H1 (cell line): Measurements from ENCODE around the gene CD300LG. TPM values are rescaled to one million over a fixed set of nuclear protein-coding genes. Genes with fewer than 3 reads are reported as not detected.

Experiments
- BACH1 ChIP-seq: IDR thresholded peaks from 2 replicates; pipeline ENCODE4 v1.6.1; 2012; ENCODE audit warnings: low read length, improper control_type of control experiment
- CHD2 ChIP-seq: IDR thresholded peaks from 2 replicates; pipeline ENCODE4 v1.6.1; 2012; ENCODE audit warnings: low read length, improper control_type of control experiment
- CHD7 ChIP-seq: fragments of 300-600 bp; sonication (generic); IDR thresholded peaks from 2 replicates; pipeline ENCODE4 v1.7.1; 2012; ENCODE audit warnings: low read length, moderate library complexity, mild to moderate bottlenecking, inconsistent platforms; ENCODE audit not compliant: insufficient replicate concordance
- EZH2 ChIP-seq: fragments of 200-600 bp; sonication (generic); IDR thresholded peaks from 2 replicates; pipeline ENCODE4 v1.7.1; 2012; ENCODE audit warnings: low read depth, mild to moderate bottlenecking, moderate library complexity, low read length, inconsistent platforms; ENCODE audit not compliant: severe bottlenecking
- JUND ChIP-seq: IDR thresholded peaks from 2 replicates; pipeline ENCODE4 v1.6.1; 2011; ENCODE audit warnings: mild to moderate bottlenecking, improper control_type of control experiment, low read length
- NANOG ChIP-seq: IDR thresholded peaks from 2 replicates; pipeline ENCODE4 v1.6.1; 2011; ENCODE audit warnings: low read length, low read depth, mild to moderate bottlenecking, inconsistent platforms; ENCODE audit not compliant: insufficient read depth, poor library complexity, severe bottlenecking
- NRF1 ChIP-seq: IDR thresholded peaks from 2 replicates; pipeline ENCODE4 v1.6.1; 2011; ENCODE audit warnings: mild to moderate bottlenecking, low read depth, low read length, improper control_type of control experiment
- SP1 ChIP-seq: IDR thresholded peaks from 2 replicates; pipeline ENCODE4 v1.6.1; 2011; ENCODE audit warnings: low read depth, low read length
- SP2 ChIP-seq: IDR thresholded peaks from 2 replicates; pipeline ENCODE4 v1.6.1; 2012; ENCODE audit warnings: mild to moderate bottlenecking, low read length, inconsistent platforms
- TAF7 ChIP-seq: optimal IDR thresholded peaks from 2 replicates; pipeline ENCODE3; 2011; ENCODE audit warnings: low read depth, mild to moderate bottlenecking, inconsistent platforms, low read length, moderate library complexity, borderline replicate concordance
- polyA plus RNA-seq, 7 experiments: library from polyadenylated mRNA; depleted of rRNA in 3 of 7; stranded (reverse) in 5 of 7; unstranded in 2 of 7; fragments of >200 nt in 5 of 7; fragments of 200-250 nt in 2 of 7; gene quantifications; 1 replicate in 5 of 7; 2 replicates in 1 of 7; 4 replicates in 1 of 7; pipeline versions ENCODE4 v1.2.1 to v1.2.3, GENCODE V29; 2011 to 2013; ENCODE audit warnings: missing spikeins in 2 of 7, mixed read lengths in 2 of 7
- total RNA-seq: library from RNA; stranded (reverse); fragmentation: NEBNext Ultra II Directional; extraction: Animal tissue kit (Norgen Biotek cat#: 25700); gene quantifications from 2 replicates; pipeline ENCODE4 v1.2.1, GENCODE V29; 2021
- TF ChIP-seq, protein P1 (sequence below): IDR thresholded peaks from 2 replicates; pipeline ENCODE4 v1.6.1; 2012; ENCODE audit warnings: inconsistent platforms

The CD300LG gene
- total and polyA plus RNA-seq, 2 of the 8 experiments (the other 6 are each of a cell fraction or from before 2014, with no cell fraction given) = 0.06 TPM; not detected in 1

DNA sequence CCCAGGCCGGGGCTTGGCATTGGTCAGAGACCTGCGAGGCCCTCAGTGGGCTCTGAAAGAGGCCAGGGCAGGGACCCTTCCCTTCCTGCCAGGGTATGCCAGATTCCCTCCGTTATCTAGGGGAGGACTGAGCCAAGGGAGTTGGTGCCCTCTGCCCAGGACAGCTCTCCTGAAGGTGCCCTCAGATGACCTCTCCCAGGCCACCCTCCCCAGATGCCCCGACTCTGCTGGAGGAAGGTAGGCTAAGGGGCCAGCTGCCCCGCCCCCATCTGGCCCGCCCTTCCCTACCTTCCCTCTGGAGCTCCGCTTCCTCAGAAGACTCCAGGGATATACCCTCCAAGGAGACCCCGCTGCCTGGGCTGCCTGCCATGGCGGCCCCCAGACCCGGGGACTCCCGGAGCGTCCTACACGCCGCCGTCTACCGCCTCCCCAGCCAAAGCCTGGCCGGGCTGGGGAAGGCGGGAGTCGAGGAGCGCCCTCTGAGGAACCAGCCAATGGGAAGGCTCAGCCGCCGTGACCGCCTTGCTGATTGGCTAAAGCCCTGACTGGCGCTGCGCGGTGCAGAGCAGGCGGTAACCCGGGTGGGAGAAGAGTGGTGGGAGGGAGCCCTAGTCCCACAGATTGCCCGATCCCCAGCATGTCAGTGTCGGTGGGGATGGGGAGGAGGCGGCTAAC is 53.3 kb downstream of the CD300LG start (continued):
- TF ChIP-seq CHD7 (no peak), SP1 (peak; percentile 94), CHD2 (peak; percentile 79), TAF7 (no peak), SP2 (peak; percentile 49; the same call in 1 of the 2 replicates), BACH1 (0 out of 2 replicates have a peak, but pooled peaks have one; percentile 14), JUND (no peak), EZH2 (no peak), NANOG (no peak), NRF1 (no peak)
- TF ChIP-seq, protein P1, sequence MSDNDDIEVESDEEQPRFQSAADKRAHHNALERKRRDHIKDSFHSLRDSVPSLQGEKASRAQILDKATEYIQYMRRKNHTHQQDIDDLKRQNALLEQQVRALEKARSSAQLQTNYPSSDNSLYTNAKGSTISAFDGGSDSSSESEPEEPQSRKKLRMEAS = peak; percentile 85
